ENCODE data around the gene LYSMD3. TPM values are rescaled to one million over a fixed set of nuclear protein-coding genes. Genes with fewer than 3 reads are reported as not detected.

LYSMD3 gene
- total and polyA plus RNA-seq, 9 of the 15 experiments (the other 6 are each of a cell fraction or from before 2014, with no cell fraction given): 9.5 to 42.3 (median 20.7) TPM

DNA sequence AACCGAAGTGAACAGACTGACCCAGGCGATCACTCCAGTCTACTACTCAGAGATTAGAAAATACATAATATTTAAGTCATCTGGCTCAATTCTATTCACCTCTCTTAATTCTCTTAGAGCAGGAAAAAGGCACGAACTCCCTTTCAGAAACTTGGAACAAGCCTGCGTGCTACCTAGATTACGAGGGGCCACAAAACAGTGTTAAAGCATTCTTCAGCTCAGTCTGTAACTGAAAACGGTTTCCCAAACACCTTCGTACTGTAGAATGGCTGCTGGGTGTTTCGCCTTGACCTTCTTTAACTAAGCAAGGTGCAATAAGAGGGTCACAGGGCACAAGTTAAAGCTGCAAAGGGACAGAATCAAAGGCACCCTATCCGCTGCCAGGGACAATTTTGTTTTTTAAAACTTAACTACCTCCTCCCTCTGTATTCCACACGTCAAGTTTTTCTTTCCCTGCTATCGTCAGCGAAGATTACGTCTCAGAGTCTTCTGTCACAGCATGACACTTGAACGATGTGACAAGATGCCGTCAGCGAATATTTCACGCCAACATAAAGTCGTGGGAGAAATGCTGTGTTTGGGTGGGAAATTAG is 687 bp downstream of the LYSMD3 start:
- WGBS (ENCODE audit: insufficient coverage, low coverage, missing lambda C conversion rate): under 1% methylated on average over 18 of the region's 18 CpGs
- TF ChIP-seq ZFX (CRISPR knock-in tag; IDR thresholded peaks at IDR 0.05): no peak
- TF ChIP-seq RUNX1 (IDR thresholded peaks at IDR 0.05; ENCODE audit: low read depth): no peak
- TF ChIP-seq, protein P1, sequence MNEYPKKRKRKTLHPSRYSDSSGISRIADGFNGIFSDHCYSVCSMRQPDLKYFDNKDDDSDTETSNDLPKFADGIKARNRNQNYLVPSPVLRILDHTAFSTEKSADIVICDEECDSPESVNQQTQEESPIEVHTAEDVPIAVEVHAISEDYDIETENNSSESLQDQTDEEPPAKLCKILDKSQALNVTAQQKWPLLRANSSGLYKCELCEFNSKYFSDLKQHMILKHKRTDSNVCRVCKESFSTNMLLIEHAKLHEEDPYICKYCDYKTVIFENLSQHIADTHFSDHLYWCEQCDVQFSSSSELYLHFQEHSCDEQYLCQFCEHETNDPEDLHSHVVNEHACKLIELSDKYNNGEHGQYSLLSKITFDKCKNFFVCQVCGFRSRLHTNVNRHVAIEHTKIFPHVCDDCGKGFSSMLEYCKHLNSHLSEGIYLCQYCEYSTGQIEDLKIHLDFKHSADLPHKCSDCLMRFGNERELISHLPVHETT (CRISPR knock-in tag; conservative IDR thresholded peaks at IDR 0.05 in 1 of 2, IDR thresholded peaks at IDR 0.05 in 1 of 2): no peak
- TF ChIP-seq, protein P2, sequence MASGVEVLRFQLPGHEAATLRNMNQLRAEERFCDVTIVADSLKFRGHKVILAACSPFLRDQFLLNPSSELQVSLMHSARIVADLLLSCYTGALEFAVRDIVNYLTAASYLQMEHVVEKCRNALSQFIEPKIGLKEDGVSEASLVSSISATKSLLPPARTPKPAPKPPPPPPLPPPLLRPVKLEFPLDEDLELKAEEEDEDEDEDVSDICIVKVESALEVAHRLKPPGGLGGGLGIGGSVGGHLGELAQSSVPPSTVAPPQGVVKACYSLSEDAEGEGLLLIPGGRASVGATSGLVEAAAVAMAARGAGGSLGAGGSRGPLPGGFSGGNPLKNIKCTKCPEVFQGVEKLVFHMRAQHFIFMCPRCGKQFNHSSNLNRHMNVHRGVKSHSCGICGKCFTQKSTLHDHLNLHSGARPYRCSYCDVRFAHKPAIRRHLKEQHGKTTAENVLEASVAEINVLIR (CRISPR knock-in tag; IDR thresholded peaks at IDR 0.05): no peak
- no peak for TF ChIP-seq LCOR (CRISPR knock-in tag; IDR thresholded peaks at IDR 0.05)
- TF ChIP-seq CREM (IDR thresholded peaks at IDR 0.05; ENCODE audit: low read depth): peak; percentile 85
- TF ChIP-seq HMG20B (CRISPR knock-in tag; IDR thresholded peaks at IDR 0.05): no peak
- TF ChIP-seq MTA2 (IDR thresholded peaks at IDR 0.05; ENCODE audit: low read depth): no peak
- TF ChIP-seq ZNF57 (CRISPR knock-in tag; IDR thresholded peaks at IDR 0.05): no peak

More for the DNA sequence above, 687 bp downstream of the LYSMD3 start:
- DNase-seq (ENCODE audit: extremely low read depth in 1 of 4, low spot score in 3 of 4): peak in 2 of 4 experiments; percentile 22 to 58
- in situ Hi-C loops (cut with MboI) (no loop called here), intact Hi-C loops (cut with micrococcal nuclease) (loop anchor here (1.0 to 2.0 kb wide), 2 partner anchors 54 to 76 kb away; partner anchors contain the start of genes MBLAC2 and POLR3G)
- POLR2A ChIA-PET: interaction anchor here (0.6 to 1.5 kb wide), 4 partner anchors 27 to 241 kb away, joined by 3 to 4 read pairs (median 4); no protein-coding TSS in a partner anchor
- BruUV-seq (replicated peaks): no TSS peak
- Histone ChIP-seq H3K9ac (ENCODE audit: insufficient read depth in 1 of 2, low read depth in 2 of 2, low read length in 2 of 2) (peak overlapping the region; percentile 97), H3K9me1 (ENCODE audit: control insufficient read depth, insufficient read depth, low read length) (no peaks in the 10 kb centered on the region), H3K4me3 (peak overlapping the region; percentile 76), H3K27me3 (ENCODE audit: control insufficient read depth in 2 of 2, insufficient read depth in 2 of 2, low read length in 2 of 2) (no peaks in the 10 kb centered on the region), H3K36me3 (ENCODE audit: control insufficient read depth, insufficient read depth, low read length) (peaks cover 33% of the 10 kb centered on the region), H3K4me2 (ENCODE audit: insufficient read depth, low read length) (peak overlapping the region; percentile 99), H3K9me3 (replicated peaks; ENCODE audit: control insufficient read depth, insufficient read depth, low read depth, low read length) (no peaks in the 10 kb centered on the region), H2AFZ (ENCODE audit: low read depth, low read length) (peak overlapping the region; percentile 90), H4K20me1 (replicated peaks; ENCODE audit: control insufficient read depth, insufficient read depth, low read length) (no peaks in the 10 kb centered on the region), H3K79me2 (ENCODE audit: control insufficient read depth, insufficient read depth, low read length) (peaks cover 47% of the 10 kb centered on the region), H3K27ac (ENCODE audit: extremely low read depth, low read depth, low read length) (peak overlapping the region; percentile 92), H3K4me1 (replicated peaks in 1 of 2; ENCODE audit: control insufficient read depth in 2 of 2, insufficient read depth in 2 of 2, low read length in 2 of 2) (peaks cover 4 to 14% of the 10 kb centered on the region in 2 experiments; a peak in 4 of 5 replicates)
- CTCF ChIA-PET (ENCODE audit: low intra/inter-chr PET ratio): interaction anchor here (0.6 kb wide), 1 partner anchor 1801 kb away, joined by 3 read pairs; no protein-coding TSS in a partner anchor
- peak; percentile 48 for FAIRE-seq
- ATAC-seq: peak; percentile 33

Measured in K562 (cell line).